ENCODE results near the gene PFDN4. TPM values are rescaled to one million over a fixed set of nuclear protein-coding genes. Genes with fewer than 3 reads are reported as not detected.

Gene PFDN4
- total RNA-seq, 4 donors from 2014 or later = 60.0 to 108 (median 85.1) TPM

GRCh38 chr20:54212871-54213270 is 5.0 kb downstream of the PFDN4 start:
- H3K9me3 ChIP-seq = no peaks in the 10 kb centered on the region
- no peak overlapping the region for H3K4me3 ChIP-seq
- no peak for TF ChIP-seq EP300 (IDR thresholded peaks at IDR 0.05)
- no peak for TF ChIP-seq POLR2A (IDR thresholded peaks at IDR 0.05)
- TF ChIP-seq CTCF (IDR thresholded peaks at IDR 0.05) = no peak
- no peak for DNase-seq (ENCODE audit: low spot score in 2 of 2)
- no peak overlapping the region for H3K27ac ChIP-seq
- H3K27me3 ChIP-seq = no peaks in the 10 kb centered on the region
- H3K36me3 ChIP-seq = peaks cover 0 to 45% (median 5%) of the 10 kb centered on the region in 3 donors
- peaks cover 0 to 62% (median 11%) of the 10 kb centered on the region in 4 donors for H3K4me1 ChIP-seq
- WGBS, 2 donors = 70 to 77% methylated on average over 3 of the region's 3 CpGs

- Histone ChIP-seq H3K27ac (no peak overlapping the region), H3K36me3 (peaks cover 0 to 45% (median 5%) of the 10 kb centered on the region in 3 donors), H3K4me1 (peaks cover 0 to 61% (median 7%) of the 10 kb centered on the region in 4 donors), H3K27me3 (no peaks in the 10 kb centered on the region), H3K9me3 (no peaks in the 10 kb centered on the region), H3K4me3 (no peak overlapping the region)
- TF ChIP-seq POLR2A (IDR thresholded peaks at IDR 0.05) = no peak
- no peak for TF ChIP-seq CTCF (IDR thresholded peaks at IDR 0.05)
- no peak for TF ChIP-seq EP300 (IDR thresholded peaks at IDR 0.05)
- no peak for DNase-seq (ENCODE audit: low spot score in 2 of 2)
- WGBS, 2 donors = 89 to 92% methylated on average over 8 of the region's 8 CpGs
Measured at GRCh38 chr20:54214566-54214965, 6.7 kb downstream of the PFDN4 start.

DNA sequence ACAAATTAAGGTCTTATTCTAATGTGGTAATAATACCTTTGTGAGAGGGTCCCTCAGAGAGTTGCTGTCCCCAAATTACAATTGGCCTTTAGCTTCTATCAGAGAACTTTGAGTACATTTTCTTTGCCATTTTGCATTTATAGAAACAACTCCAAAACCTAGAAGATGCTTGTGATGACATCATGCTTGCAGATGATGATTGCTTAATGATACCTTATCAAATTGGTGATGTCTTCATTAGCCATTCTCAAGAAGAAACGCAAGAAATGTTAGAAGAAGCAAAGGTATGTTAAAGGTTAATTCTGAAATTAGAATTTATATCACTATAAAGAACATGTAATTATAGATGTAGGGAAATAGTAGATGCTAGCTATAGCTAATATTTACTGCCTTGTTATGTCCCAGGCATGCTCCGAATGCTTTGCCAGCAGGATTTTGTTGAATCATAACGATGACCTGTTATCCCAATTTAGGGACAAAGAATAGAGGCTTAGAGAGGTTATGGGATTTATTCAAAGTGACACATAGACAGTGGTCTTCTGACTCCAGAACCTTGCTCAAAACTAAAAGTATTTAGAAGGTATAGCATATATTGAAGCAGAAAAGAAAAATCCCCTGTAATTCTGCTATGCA is 7.4 kb downstream of the PFDN4 start:
- Histone ChIP-seq H3K36me3 (peaks cover 0 to 45% (median 5%) of the 10 kb centered on the region in 3 donors), H3K9me3 (no peaks in the 10 kb centered on the region), H3K27me3 (no peaks in the 10 kb centered on the region), H3K27ac (no peak overlapping the region), H3K4me3 (no peak overlapping the region), H3K4me1 (peaks cover 0 to 54% (median 4%) of the 10 kb centered on the region in 4 donors)
- TF ChIP-seq EP300 (IDR thresholded peaks at IDR 0.05) (no peak), POLR2A (IDR thresholded peaks at IDR 0.05) (no peak), CTCF (IDR thresholded peaks at IDR 0.05) (no peak)
- 87 to 92% methylated on average over 3 of the region's 3 CpGs for WGBS, 2 donors
- DNase-seq (ENCODE audit: low spot score in 2 of 2) = no peak

DNA sequence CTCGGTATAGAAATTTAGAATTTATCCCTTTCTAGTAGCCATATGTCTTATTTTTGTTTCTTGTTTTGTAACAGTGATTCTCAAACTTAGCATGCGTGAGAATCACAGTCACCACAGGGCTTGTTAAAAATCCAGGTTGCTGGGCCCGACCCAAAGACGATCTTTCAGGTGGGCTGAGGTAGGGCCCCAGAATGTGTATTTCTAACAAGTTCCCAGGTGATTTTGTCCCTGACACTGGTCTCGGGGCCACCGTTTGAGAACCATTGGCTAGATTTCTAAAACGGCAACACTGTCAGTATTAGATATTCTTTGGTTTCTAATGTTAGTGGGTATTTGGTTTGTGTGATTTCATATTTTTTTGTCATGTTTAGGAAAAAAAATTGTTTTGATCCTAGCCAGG is 9.9 kb downstream of the PFDN4 start:
- WGBS, 2 donors = 87 to 88% methylated on average over 7 of the region's 7 CpGs
- Histone ChIP-seq H3K27ac (no peak overlapping the region), H3K4me1 (peaks cover 0 to 50% (median 3%) of the 10 kb centered on the region in 4 donors), H3K36me3 (peaks cover 0 to 39% (median 5%) of the 10 kb centered on the region in 3 donors), H3K4me3 (no peak overlapping the region), H3K27me3 (no peaks in the 10 kb centered on the region), H3K9me3 (no peaks in the 10 kb centered on the region)
- no peak for TF ChIP-seq CTCF (IDR thresholded peaks at IDR 0.05)
- no peak for DNase-seq (ENCODE audit: low spot score in 2 of 2)

- H3K9me3 ChIP-seq = no peaks in the 10 kb centered on the region
- no peak for DNase-seq (ENCODE audit: low spot score in 2 of 2)
- no peak overlapping the region for H3K4me3 ChIP-seq
- H3K27me3 ChIP-seq = no peaks in the 10 kb centered on the region
- no peak for TF ChIP-seq EP300 (IDR thresholded peaks at IDR 0.05)
- no peak for TF ChIP-seq POLR2A (IDR thresholded peaks at IDR 0.05)
- no peak for TF ChIP-seq CTCF (IDR thresholded peaks at IDR 0.05)
- H3K27ac ChIP-seq = no peak overlapping the region
- peaks cover 0 to 50% (median 3%) of the 10 kb centered on the region in 4 donors for H3K4me1 ChIP-seq
- peaks cover 0 to 39% (median 5%) of the 10 kb centered on the region in 3 donors for H3K36me3 ChIP-seq
Measured at GRCh38 chr20:54218470-54218869, 10.6 kb downstream of the PFDN4 start.

Data from tibial nerve (tissue), 4 donors.